ENCODE measurements around the gene LIN52.
A peak's percentile ranks its signal among the peaks of the same experiment; 100 is the strongest.

Gene LIN52, protein sequence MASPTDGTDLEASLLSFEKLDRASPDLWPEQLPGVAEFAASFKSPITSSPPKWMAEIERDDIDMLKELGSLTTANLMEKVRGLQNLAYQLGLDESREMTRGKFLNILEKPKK
- total RNA-seq: 13.3 to 24.8 reads per million in 2 donors

GRCh38 chr14:74084277-74085046, at the start of gene LIN52, which contains the start of gene ALDH6A1:
LIN52 (plus strand) TSS chr14:74084956; CDS start chr14:74084975, 19 bp downstream.
ALDH6A1 (minus strand) TSS chr14:74084453; CDS start chr14:74084394, 59 bp downstream.
- DNase-seq: peak; percentile 100

DNA sequence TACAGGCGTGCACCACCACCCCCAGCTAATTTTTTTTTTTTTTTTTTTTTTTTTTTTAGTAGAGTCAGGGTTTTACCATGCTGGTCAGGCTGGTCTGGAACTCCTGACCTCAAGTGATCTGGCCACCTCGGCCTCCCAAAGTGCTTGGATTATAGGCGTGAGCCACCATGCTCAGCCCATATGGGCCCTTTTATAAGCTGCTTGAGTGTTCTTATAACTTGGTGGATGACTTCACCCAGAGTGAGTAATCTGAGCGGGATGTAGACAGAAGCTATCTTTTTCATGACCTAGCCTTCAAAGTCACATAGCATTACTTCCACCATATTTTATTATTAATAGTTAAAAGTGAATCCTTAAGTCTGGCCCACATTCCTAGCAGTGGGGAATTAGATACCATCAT, 49.2 kb upstream of the LIN52 start:
- no peak for DNase-seq

- no peak for DNase-seq
Measured at GRCh38 chr14:74038020-74038859, 46.5 kb upstream of the LIN52 start.

DNA sequence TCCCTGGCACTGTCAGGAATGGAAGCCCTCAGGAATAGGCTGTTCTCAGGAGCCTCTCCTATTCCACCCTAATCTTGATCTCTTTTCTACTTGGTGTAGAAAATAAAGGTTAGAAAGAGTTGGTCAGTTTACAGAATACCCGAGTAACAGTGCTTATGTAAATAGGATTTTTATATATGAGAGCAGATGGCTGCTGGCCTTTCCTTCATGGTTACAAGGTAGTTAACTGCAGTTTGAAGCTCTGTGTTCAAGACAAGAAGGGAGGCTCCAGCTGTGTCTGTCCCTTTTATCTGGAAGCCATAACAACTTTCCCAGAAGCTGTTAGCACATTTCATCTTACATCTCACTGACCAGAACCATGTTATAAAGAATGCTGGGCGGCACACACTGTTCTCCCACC, 42.5 kb upstream of the LIN52 start:
- DNase-seq: no peak

DNA sequence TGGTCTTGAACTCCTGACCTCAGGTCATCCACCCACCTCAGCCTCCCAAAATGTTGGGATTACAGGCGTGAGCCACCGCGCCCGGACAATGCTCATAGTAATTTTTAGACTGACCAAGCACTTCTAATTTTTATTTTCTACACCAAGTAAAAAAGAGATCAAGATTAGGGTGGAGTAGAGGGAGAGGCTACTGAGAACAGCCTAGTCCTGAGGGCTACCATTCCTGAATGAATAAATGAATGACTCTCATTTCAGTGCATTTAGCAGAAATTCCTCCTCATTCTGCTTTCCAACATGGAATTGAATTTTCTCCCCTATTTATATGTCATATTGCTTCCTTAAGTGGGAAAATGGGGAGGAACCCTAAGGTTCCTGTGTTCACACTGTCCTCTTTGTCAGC, 39.2 kb upstream of the LIN52 start:
- DNase-seq: no peak

DNA sequence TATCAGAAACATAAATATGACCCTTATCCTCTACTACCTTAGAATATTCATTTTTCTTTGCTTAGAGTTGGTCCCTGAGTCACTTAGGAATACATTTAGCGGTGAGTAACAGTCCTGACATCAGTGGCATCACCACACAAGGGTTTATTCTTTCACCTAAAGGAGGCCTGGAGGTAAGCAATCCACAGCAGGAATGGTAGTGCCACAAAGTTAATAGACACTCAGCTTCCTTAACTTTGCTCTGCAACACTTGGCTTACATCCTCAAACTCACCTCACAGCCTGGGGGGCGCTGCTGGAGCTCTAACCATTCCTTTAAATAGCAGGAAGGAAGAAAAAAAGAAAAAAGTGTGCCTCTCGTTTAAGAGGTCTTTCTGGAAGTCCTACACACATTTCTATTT, 36.5 kb upstream of the LIN52 start:
- no peak for DNase-seq

DNA sequence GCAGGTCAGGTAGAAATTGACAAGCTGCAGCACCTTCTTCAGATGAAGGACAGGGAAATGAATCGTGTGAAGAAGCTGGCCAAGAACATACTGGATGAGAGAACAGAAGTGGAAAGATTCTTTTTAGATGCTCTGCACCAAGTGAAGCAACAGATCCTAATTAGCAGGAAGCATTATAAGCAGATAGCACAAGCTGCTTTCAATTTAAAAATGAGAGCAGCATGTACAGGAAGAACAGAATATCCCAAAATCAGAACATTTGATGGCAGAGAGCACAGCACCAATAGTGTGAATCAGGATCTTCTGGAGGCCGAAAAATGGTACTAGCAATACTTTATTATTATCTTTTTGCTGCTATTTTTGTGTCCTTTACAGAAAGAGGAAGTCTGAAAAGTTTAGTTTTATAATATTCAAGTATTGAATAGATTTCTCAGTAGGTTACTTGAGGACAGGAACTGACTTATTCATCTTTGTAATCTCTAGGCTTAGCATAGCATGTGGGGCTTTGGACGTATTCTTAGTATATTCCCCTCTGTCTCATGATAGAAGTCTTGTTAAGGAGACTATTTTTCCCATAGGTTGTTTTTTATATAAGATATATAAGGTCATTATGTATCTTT, 34.8 kb upstream of the LIN52 start:
- DNase-seq: no peak

- DNase-seq: no peak
Measured at GRCh38 chr14:74062809-74063150, 22.0 kb upstream of the LIN52 start.

DNA sequence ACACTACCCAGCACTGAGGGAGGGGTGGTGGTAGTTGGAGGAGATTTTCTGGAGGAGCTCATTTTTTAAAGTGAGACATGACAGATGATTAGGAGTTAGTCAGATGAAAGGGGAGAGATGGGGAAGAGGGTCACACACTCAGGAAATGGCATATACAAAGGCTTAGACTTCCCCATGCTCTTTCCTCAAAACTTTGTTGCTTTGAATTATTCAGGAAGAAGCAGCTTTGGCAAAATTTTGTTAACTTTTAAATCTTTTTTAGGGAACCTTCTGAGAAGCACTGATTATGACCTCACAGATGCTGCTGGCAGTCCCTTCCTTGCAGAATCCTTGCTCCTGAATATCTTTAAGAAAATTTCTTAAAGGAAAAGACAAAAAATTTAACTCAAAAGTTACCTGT, 20.3 kb upstream of the LIN52 start:
- DNase-seq: no peak

- DNase-seq: no peak
Measured at GRCh38 chr14:74064883-74065282, 19.9 kb upstream of the LIN52 start.

GRCh38 chr14:74065746-74066575, 18.8 kb upstream of the LIN52 start:
- no peak for DNase-seq

DNA sequence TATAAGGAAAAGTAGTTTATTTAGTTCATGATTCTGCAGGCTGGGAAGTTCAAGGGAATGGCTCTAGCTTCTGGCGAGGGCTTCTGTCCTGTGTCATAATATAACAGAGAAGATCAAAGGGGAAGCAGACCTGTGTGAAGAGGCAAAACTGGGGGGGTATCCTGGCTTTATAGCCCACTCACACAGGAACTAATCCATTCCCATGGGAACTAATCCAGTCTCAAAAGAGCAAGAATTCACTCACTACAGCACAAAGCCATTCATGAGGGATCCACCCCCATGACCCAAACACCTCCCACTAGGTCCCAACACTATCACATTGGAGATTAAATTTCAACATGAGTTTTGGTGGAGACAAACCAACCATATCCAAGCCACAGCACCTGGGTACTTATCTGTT, 7.4 kb upstream of the LIN52 start:
- DNase-seq: no peak

GRCh38 chr14:74080820-74081460, 3.8 kb upstream of the LIN52 start:
- no peak for DNase-seq

DNA sequence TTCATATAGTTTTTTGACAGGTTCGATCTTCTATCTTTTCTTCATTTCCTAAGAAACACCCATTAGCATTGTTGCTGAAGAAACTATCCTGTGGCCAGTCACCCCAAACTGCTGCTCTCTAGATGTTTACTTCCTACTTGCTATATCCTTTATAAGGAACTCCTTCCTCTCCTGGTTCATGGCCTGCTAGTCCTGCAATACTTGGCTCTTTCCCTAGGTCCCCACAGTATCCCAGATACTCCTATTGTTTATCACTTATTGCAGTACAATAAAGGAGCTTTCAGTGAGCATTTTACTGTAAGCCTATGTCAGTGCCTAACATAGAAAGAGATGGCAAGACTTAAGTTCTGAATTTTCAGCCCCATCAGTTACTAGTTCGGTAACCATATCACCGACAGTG, 3.3 kb upstream of the LIN52 start:
- no peak for DNase-seq

- DNase-seq: no peak
Measured at GRCh38 chr14:74083161-74083560, 1.6 kb upstream of the LIN52 start.

GRCh38 chr14:74083784-74084276, 926 bp upstream of the LIN52 start:
- no peak for DNase-seq

GRCh38 chr14:74085047-74085637, 386 bp downstream of the LIN52 start:
- no peak for DNase-seq

DNA sequence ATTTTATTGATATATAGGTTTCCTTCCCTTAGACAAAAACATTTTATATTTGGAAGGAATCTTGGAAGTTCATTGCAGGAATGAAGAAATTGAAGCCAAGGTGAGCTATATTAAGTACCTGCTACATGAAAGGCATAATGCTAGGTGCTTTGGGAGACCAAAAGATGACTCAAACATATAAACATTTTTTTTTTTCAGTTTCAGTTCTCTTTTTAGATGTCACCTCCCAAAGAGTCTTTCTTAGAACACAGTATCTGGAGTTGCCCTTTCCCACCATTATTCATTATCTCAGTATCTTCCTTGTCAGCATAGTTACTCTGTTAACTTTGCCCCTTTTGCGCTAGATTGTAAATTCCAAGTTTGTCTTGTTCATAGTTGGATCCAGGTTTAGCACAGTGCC, 1.1 kb downstream of the LIN52 start:
- no peak for DNase-seq

DNA sequence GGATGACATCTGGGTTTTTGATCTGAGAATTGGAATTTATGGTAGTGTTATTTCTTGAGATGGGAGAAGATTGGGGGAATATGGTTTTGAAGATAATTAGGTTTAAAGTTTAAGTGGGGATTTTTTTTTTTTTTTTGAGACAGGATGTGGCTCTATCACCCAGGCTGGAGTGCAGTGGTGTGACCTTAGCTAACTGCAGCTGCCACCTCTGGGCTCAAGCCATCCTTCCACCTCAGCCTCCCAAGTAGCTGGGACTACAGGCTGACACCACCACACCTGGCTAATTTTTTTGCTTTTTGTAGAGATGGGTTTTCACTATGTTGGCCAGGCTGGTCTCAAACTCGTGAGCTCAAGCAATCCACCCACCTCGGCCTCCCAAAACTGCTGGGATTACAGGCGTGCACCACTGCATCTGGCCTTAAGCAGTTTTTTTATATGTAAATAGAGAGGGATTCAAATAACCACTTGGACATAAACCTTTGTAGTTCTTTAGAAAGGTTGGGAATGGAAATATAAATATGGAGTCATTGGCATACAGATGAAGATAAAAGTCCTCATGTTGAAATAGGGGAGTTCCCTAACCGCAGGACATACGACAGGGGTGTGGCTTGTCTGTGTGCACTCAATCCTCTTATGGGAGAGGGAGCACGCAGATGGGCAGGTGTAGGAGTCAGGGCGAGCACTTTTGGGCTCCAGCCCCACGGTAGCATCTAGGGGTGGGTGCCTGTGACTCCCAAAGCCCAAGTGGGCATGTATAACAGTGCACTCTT, 4.7 kb downstream of the LIN52 start:
- no peak for DNase-seq

DNA sequence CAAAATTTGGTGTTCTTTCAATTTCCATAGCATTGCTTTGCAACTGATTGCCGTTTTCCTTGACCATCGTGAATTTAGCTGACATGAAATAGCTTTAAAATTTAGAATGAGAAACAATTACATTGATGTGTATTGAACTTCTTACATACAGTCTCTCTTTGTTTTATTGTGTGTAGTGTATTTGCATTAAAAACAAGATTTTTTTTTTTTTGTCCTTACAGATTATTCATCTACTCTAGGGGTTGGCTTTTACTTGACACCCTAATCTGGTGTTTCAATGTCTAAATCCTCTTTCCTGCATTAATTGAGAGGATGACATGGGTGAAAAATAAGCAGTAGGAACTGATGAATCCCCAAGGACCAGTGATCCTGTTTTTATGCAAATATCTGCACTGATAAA, 20.6 kb downstream of the LIN52 start:
- no peak for DNase-seq

DNA sequence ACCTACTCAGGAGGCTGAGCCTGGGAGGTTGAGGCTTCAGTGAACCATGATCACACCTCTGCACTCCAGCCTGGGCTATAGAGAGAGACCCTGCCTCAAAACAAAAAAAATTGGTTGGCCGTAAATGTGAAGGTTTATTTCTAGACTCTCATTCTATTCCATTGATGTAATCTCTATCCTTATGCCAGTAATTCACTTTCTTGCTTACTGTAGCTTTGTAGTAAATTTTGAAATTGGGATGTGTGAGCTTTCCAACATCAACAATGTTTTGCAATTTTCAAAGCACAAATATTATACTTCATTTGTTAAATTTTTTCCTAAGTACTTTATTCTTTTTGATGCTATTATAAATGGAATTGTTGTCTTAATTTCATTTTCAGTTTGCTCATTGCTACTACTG, 24.6 kb downstream of the LIN52 start:
- DNase-seq: no peak
